Tibial nerve (tissue), 4 donors: Measurements from ENCODE around the gene ACTR3C.
"Not testable (repeated sequence)": the region's sequence is repeated elsewhere in the genome, so short reads cannot be mapped to it uniquely, and the experiment has no call there.

ENCODE experiments used
- EP300 ChIP-seq, 2 donors: sonication (generic); formaldehyde crosslinking; IDR thresholded peaks; one replicate each; pipeline ENCODE4 v1.6.1; 2017; ENCODE audit warnings: antibody characterized with exemption in 2 of 2, mild to moderate bottlenecking in 1 of 2
- TF ChIP-seq, protein P1 (sequence below), 5 experiments: fragments of 200-600 bp in 3 of 5; fragments of 450-650 bp in 2 of 5; sonication (generic) in 3 of 5; IDR thresholded peaks; one replicate each; pipeline ENCODE4 v1.5.1; 2016 to 2019; ENCODE audit warnings: antibody characterized with exemption in 5 of 5, mild to moderate bottlenecking in 3 of 5, moderate library complexity in 2 of 5

DNA sequence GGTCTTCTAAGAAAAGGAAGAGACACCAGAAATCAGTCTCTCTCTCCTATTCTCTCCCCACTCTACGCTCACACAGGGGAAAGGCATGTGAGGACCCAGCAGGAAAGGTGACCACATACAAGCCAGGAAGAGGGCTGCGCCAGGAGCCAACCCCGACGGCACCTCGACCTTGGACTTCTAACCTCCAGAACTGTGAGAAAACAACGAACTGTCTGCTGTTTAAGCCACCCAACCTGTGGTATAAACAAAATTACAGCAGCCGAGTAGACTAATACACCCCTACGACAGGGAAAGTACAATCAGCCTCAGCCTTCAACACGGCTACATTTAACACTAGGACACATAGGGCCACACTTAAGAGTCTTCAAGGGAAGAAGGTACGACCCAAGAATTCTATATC lies 26.5 kb downstream of the ACTR3C start:
- TF ChIP-seq EP300 (IDR thresholded peaks at IDR 0.05): not testable (repeated sequence)
- TF ChIP-seq, protein P1, sequence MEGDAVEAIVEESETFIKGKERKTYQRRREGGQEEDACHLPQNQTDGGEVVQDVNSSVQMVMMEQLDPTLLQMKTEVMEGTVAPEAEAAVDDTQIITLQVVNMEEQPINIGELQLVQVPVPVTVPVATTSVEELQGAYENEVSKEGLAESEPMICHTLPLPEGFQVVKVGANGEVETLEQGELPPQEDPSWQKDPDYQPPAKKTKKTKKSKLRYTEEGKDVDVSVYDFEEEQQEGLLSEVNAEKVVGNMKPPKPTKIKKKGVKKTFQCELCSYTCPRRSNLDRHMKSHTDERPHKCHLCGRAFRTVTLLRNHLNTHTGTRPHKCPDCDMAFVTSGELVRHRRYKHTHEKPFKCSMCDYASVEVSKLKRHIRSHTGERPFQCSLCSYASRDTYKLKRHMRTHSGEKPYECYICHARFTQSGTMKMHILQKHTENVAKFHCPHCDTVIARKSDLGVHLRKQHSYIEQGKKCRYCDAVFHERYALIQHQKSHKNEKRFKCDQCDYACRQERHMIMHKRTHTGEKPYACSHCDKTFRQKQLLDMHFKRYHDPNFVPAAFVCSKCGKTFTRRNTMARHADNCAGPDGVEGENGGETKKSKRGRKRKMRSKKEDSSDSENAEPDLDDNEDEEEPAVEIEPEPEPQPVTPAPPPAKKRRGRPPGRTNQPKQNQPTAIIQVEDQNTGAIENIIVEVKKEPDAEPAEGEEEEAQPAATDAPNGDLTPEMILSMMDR (IDR thresholded peaks at IDR 0.05): not testable (repeated sequence)
